GM19043 (cell line): ENCODE results near the gene OSGEP.

Experiments
- ATAC-seq: cut with Tn5 transposase; IDR thresholded peaks from one replicate; pipeline ENCODE4 v1.9.1; 2021; ENCODE audit warnings: low read depth; ENCODE audit not compliant: unreplicated experiment

OSGEP gene

DNA sequence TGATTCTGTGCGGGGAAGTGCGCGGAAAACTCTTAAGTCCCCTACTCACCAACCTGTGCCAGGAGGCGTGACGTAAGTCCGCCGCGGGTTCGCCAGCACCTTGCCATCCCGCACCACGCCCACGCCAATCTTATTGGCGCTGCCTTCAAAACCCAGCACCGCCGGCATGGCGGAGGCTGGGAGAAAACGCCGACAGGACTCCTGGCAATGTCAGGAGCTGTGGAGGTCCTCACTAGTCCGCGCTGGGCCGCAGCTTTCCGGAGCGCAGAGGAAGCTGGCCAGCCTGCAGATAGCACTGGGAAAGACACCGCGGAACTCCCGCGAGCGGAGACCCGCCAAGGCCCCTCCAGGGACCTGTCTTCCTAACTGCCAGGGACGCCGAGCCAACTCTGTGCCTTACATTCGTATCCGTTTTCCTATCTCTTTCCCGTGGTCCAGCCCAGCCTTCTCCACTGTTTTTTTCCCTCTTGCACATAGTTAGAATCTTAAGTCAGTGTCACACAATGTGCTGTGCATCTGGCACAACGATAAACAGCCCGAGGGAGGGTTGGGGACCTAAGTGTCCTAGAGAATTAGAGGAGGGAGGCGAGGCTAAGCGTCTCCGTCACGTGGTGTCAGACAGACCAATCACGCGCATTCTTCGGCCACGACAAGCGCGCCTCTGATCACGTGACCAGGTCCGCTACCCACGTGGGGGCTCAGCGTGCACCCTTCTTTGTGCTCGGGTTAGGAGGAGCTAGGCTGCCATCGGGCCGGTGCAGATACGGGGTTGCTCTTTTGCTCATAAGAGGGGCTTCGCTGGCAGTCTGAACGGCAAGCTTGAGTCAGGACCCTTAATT, at the start of gene OSGEP, which contains the start of gene APEX1:
TSS of gene OSGEP (minus strand) at position 297 of the 839 bp plus-strand sequence. CDS start at position 168, 129 bp downstream.
TSS of gene APEX1 (plus strand) at position 711 of the 839 bp plus-strand sequence. CDS start 420 bp downstream, outside the sequence.
- peak; percentile 83 for ATAC-seq

DNA sequence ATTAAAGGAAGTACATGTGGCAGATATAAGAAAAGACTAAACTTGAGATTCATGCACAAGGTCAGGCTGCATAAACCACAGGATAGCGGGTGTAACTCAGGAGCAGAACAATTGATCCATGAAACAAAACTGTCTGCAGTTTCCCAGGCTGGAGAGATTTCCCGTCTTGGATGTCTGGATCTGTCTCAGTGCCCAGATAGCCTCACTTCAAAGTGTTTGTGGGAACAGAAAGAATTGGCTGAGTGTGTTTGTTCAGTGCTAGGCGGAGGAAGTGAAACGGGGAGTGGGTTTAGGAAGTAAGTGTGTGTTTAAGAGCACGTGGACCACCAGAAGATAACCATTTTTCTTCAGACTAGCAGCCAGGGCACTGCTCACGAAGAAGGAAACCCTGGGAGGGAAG, 49.3 kb upstream of the OSGEP start:
- ATAC-seq, result no peak

DNA sequence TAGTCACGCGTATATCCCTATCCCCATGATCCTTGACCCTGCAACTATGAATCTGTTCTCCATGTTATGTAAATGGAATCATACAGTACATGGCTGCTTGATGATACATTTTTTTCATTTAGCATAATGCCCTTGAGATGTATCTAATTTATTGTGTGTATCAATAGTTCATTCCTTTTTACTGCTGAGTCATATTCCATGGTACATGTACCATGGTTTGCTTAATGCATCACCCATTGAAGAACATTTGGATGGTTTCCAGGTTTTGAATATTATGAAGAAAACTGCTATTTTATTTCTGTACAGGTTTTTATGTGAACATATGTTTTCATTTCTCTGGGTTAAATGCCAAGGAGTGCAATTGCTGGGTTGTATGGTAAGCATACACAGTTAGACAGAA, 46.7 kb upstream of the OSGEP start:
- ATAC-seq, result no peak

DNA sequence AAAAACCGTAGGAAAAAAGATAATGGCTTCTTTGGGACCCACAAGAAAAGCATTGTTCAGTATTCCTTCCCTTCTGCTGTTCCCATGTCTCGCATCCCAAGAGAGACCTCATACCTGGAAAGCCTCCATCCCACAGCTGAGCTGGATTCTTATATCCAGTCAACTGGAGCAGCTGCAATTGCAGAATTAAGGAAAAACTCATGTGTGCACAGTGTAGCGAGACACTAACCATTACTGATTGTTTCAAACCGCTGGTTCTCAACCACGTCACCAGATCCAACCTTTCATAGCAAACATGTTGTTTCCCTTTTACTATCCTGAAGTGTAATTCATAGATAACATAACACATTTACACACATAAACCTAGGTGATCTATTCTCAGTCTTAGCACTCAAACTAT, 45.3 kb upstream of the OSGEP start:
- ATAC-seq, result no peak

DNA sequence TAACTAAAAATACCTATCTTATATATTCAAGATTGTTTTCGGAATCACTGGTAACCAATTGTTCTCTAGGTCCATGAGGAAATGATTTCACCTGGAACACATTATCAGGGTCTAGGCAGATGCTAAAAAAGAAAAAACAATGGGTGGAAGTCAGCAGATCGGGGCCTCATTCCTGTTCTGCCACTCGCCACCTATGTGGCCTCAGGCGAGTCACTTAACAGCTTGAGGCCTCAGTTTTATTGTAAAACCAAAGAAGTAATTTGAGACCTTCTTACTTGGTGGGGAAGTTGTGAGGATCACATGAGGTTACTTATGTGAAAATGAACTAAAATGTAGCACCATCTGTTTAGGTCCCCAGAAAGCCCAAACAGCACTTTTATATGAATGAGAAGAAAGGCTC, 44.5 kb upstream of the OSGEP start:
- ATAC-seq, result no peak

DNA sequence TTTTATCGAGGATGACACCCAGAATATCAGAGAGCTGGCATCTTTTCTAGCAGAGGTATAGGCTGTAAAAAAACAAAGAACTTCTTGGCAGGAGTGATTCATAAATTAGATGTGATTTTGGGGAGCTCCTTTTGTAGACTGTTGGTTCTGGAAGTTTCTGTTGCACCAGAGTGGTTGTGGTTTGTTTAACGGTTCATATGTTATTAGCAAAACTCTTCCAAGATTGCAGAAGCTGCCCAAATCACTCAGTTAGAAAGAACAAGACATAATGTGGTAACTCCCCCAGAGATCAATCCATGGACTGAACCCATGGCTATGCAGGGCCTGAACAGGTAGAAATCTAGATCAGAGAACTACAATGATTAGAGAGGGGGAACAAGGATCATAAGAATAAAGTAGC, 44.0 kb upstream of the OSGEP start:
- no peak for ATAC-seq

DNA sequence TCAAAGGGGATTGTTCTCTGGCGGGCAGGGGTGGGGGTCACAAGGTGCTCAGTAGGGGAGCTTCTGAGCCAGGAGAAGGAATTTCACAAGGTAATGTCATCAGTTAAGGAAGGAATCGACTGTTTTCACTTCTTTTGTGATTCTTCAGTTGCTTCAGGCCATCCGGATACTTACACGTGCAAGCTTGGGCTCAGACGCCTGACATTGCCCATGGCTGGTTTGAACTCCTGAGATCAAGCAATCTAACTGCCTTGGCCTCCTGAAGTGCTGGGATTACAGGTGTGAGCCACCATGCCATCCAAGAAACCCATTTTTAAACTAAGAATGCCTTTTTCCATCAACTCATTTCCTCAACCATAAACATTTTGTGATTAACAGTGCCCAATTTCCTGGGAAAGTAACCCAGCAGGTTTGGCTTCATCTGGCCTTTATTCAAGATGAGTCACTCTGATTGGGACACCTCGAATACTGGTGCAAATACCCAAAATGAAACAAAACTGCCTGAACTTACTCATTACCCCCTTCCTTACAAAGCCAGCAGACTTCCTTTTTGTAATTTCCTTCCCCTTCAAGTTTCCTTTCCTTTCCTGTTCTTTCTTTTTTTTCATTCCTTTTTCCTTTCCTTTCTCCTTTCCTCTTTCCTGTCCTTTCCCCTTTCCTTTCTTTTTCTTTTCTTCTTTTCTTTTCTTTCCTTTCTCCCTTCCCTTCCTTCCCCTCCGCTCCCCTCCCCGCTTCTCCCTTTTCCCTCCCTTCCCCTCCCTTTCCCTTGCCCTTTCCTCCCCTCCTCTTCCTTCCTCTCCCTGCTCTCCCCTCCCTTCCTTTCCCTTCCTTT, 40.5 kb upstream of the OSGEP start:
- ATAC-seq, result no peak

DNA sequence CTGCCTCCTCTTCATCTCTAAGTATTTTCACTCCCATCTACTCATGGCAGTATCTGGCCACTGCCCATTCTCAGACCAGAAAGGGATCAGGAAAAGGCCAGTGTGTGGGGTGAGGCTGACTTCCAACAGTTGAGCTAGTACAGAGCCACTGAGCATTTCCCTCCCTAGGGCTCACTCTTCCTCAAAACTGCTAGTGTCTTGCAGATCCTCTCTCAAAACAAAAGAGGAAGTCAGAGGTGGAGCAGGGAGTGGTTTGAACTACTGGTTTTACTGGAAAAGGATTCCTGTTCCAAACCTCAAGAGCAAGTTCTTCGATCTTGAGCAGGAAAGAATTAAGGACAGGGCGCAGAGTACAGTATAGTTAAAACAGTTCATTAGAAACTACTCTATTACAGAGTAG, 39.0 kb upstream of the OSGEP start:
- no peak for ATAC-seq

DNA sequence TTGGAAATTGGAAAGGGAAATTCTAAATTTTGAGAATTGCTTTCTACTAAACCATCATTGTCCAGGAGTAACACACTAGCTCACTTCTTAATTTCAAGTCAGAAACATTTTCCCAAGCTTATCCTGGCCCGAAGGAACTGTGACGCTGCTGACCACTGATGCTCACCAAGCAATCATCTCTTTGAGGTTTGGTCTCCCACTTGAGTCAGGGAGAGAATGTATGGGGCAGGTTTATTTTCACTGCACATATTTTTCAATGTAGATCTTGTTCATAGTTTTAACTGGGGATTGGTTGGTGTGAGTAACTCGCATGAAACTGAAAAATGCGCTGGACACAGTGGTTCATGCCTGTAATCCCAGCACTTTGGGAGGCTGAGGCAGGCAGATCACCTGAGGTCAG, 37.9 kb upstream of the OSGEP start:
- ATAC-seq, result no peak

DNA sequence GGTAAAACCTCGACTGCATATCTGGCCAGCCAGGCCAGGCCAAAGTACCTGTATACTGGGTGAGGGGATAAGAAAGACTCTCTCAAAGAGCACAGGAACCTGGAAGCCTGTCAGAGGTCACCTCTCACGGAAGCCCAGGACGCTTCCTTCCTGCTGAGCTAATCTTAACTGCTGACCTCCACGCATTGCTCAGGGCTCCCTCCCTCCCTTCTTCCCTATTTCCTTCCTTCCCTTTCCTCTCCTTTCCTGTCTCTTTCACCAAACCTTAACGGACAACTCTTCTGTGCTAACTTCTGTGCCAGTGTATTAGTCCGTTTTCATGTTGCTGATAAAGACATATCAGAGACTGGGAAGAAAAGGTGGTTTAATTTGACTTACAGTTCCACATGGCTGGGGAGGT, 36.0 kb upstream of the OSGEP start:
- ATAC-seq, result no peak

DNA sequence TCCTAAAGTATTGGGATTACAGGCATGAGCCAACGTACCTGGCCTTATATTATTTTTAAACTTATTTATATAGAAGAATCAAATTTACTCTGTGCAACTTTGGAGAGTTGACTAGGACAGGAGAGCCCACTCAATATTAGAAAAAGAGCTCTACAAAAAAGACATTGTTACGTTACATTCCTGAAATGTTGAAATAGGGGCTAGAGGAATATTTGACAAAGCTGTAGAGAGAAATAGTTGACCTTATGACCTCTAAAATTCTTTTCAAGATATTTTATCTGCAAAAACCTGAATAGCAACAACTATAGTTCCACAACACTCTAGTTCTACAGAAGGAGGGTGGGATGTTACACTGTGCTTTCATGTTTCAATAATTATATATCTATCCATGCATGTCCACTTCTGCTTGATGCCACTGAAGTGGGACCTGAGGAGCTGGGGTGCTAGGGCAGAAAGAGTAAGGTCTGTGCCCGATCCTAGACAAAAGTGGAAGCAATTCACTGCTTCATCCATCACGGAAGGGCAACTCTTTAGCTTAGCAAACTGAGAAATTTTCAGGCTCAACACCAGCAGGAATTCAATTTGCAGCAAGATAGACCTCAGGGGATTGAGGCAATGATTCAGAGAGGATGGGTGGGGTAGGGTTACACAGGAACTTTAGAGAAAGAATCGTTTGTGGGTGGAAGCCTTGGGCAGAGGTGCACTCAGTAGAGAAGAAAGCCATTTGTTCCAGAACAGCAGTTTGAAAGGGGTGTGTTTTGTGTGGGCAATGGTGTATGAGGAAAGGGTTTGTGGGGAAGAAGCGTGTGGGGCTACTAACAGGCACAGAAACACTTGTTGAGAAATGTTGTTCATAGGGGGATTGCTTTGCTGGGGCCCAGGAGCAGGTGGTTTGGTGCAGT, 34.7 kb upstream of the OSGEP start:
- peak; percentile 43 for ATAC-seq

DNA sequence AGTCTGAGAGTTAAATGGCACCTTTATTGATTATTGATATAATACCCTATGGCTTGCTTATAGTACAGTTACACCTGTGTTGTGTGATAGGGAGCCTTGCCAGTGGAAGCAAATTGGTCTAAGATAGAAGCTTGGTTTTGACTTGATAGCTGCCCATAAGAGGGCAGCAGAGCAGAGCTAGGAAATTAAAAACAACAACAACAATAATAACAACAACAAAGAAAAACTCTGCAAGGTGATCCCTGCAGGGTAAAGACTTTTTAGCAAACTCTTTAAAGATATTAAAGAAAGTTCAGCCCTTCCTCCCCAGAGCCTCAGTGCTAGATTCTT, 32.7 kb upstream of the OSGEP start:
- no peak for ATAC-seq

DNA sequence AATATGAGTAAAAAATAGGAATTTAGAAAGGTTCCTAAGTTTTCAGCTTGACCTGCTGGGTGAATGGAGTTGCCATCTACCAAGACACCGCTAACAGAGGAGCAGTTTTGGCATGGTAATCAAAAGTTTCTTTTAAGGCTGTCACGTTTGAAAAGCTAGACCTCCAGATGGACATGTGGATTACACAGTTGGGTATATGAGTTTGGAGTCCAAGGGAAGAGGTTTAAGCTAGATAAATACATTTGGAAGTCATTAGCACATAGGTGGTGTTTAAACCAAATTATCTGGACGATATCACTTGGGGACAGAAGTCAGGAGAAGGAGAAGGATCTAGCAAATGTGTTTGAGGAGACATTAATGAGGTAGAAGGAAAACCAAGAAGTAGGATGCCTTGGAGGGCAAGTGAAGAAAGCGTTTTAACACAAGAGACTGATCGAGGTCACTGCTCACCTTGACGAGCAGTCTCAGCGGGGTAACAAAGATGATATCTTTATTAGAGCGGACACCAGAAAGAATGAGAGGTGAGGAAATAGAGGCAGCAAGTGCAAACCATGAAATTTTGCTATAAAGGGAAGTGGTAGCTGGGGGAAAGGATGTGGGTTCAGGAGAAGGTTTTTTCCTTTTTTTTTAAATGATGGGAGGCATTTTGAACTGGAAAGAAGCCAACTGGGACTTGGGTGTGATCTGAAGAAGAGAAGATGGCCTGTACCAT, 32.2 kb upstream of the OSGEP start:
- ATAC-seq, result no peak

DNA sequence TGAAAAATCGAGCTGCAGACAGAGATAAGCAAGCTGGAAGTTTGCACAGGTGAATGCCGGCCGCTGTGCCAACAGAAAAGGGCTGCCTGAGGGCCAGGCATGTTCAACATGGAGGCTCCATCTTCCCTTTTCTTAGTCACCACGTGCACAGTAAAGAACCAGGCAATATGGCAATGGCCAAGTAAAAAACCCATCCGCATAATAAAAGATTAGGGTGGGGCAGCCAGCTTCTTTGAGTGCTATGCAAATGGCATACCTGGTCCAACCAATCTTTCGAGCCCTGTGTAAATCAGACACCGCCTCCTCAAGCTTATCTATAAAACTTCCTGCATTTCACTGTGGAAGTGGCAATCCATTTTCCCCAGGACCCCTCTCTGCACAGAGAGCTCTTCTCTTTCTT, 31.3 kb upstream of the OSGEP start:
- ATAC-seq, result no peak

DNA sequence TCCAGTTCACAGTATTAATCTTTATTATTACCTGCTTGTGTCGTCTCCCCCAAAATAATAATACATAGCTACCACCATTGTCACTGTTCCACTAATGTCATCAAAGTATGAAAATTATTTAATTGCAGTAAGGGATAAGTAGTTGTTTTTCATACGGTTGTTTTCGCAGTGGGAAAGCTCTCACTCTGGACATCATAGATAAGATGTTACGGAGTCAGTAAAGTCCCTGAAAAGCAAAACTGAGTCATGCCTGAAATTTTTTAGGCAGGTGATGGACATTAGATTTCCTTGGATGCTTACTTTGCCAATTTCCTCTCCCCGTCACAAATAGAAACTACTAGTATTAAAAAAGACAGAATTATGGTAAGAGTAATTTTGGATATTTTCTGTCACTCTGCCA, 27.8 kb upstream of the OSGEP start:
- no peak for ATAC-seq

DNA sequence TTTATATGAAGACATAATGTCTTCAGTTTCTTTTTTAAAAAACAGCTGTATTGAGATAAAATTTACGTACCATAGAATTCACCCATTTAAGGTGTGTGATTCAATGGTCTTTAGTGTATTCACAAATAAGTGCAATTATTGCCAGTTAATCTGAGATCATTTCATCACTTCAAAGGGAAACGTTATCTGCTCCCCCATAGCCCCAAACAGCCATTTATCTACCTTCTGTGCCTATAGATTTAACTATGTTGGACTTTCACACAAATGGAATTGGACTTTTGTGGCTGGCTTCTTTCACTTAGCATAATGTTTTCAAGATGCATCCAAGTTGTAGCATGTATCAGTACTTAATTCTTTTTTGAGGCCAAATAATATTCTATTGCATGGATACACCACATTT, 24.3 kb upstream of the OSGEP start:
- ATAC-seq, result no peak

DNA sequence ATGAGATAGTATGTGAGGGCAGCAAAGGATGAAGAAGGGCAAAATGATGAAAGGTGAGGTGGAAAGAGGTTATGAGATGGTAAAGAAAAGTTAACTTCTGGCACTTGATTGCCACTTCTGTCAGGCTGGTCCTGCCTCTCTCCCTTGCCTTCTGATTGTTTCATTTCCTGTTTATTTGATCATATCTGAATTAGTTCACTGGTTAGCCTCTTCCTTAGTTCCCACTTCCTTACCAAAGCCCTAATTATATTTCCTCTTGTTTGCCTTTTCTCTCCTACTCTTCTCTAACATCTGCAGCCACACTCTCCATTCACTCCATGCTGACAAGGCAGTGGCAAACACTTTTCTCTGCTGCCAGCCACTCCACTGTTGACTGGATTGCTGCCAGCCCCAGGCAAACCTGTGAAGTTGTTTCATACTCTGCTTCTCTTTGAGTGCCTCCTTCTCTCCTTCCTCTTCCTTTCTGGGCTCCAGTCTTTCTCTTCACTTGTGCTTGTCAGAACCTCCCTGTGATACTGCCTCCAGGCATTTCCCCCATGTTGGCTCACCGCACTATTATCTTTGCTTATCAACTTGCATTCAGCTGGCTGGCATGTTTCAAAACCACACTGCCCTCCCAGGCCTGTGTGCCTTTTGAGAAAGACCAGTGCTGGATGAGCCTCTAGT, 22.7 kb upstream of the OSGEP start:
- ATAC-seq, result no peak

DNA sequence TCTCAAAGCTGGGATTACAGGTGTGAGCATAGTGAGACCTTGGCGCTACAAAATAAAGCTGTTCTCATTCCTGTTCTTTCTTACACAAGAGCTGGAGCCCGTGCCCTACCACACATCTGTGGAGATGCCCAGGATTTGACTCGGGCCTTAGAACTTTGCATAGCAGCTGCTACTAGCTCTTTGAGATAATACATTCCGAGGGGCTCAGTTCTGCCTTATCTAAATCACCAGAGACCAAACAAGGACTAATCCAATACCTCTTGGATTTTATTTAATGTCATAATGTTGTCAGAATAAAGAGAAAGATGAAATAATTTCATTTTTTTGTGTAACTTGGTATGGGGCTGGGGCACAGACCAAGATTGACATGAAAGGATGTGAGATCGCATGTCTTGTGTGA, 22.2 kb upstream of the OSGEP start:
- ATAC-seq, result no peak

DNA sequence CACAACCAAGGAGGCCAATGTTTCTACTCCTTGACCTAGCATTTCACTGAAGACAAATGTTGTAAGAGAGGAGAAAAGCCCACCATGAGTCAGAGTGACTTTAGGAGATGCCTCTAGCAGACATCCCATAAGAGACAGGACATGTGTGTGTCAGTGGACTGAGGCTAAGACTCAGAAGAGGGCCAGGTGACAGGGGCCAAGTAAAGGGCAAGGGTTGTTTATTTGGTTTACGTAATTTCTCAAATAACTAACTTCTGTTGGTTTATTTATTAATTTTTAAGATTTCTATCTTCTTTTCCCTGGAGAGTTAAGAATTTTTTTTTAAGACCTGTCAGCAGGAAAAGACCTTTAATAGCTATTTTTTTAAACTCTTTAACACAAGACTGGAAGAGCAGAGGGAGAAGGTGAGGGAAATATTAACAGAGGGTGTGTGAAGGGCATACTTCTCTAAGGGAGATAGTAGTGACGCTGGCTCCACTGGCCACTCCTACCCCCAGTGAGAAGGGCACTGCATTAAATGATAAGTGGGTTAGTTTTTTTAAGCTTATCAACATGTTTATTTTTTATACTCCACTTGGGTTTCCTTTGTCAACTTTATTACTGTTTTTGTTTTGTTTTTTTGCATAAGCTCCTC, 18.0 kb upstream of the OSGEP start:
- ATAC-seq, result no peak
